ENCODE data around the gene UGT3A1.
A peak's percentile ranks its signal among the peaks of the same experiment; 100 is the strongest.
"Not testable (repeated sequence)": the region's sequence is repeated elsewhere in the genome, so short reads cannot be mapped to it uniquely, and the experiment has no call there.

UGT3A1 gene

DNA sequence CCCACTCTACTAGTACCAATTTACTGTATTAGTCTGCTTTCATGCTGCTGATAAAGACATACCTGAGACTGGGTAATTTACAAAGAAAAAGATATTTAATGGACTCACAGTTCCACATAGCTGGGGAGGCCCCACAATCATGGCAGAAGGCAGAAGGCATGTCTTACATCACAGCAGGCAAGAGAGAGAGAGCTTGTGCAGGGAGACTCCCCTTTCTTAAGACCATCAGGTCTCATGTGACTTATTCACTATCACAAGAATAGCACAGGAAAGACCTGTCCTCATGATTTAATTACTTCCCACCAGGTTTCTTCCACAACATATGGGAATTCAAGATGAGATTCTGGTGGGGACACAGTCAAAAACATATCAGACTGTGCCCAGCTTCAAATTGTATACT is 11.5 kb downstream of the UGT3A1 start:
- no peak for DNase-seq

DNA sequence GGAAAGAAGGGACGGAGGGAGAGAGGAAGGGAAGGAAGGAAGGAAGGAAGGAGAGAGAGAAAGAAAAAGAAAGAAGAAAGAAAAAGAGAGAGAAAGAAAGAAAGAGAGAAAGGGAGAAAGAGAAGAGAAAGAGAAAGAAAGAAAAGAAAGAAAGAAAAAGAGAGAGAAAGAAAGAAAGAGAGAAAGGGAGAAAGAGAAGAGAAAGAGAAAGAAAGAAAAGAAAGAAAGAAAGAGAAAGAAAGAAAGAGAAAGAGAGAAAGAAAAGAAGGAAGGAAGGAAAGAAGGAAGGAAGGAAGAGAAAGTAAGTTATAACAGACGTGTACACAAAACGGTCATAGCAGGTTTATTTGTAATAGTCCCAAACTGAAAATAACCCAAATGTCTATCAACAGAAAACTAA is 14.3 kb downstream of the UGT3A1 start:
- DNase-seq = not testable (repeated sequence)

DNA sequence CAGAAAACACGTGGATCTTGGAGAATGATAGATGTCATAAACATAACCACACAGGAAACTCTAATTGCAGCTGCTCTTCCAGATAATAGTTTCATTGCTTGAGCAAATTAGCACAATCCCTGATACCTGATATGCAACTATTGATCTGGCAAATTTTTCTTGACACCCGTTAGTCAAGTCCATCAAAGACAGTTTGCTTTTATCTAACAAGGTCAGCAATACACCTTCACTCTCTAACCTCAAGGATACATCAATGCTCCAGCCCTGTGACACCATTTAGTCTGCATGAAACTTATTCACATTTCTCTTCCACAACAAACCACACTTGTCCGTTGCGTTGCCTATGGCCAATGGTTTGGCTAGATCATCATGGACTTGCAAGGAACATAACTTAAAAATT is 16.6 kb downstream of the UGT3A1 start:
- no peak for DNase-seq

DNA sequence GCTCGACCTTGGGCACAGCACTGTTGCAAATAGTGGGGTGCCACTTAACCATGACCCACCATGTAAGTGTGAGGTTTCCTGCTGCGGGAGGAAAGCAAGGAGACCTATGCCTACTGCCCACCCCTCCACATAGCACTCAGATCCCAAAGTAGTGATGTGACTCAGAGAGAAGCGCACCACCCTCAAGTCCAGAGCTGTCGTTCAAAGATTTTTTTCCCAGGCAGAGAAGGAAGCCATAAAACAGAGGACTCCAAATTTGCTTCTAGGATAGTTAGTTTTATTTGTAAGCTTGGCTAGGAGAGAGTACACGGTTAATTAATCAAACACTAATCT is 19.3 kb downstream of the UGT3A1 start:
- no peak for DNase-seq

DNA sequence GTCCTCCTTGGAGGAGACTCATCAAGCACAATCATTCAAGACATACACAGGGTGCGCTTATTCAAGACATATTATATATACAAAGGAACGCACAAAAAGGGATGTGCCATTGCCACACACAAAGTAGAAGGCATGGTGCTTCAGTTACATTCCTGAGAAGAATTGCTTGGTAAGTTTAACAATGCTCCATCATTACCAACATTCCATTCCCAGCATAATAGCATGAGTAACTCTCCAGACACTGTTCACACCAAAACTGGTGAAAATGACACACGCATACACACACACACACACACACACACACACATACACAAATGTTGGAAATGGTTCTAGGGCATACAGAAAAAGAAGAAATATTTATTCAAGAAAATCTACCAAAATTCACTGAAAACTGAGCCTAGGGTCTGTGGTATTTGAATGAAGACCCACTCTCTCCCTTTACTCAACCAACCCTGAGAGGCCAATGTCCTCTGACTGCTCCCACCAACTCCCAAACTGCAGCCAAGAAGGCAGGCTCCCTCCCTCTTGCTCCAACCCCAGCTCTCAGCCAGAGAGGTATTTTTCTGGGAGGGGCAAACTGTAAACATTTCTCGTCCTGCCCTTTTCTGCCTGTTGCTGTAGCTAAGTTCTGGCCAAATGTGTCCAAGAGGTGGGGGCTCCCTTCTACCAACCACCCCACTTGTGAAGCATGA is 19.9 kb downstream of the UGT3A1 start:
- DNase-seq = no peak

DNA sequence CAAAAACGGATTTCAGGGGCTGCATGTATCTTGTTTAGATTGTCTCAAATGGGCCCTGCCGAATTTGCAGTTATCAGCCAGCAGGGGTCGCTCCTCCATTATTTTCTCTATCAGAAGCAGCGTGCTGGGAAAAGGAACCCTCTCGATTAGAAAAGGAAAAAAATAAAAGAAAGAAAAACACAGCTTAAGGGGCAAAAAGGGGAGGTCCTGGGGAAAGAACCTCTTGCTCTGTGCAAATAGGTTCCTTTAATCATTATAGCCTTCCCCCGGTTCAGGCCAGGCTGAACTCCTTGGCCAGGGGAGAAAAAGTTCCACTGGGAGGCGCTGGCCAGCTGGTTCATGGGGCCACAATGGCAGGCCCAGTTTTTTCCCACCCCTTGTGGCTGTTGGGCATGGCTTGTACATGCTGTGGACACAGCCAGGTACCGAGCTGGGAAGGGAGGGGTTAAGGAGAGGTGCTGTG is 27.8 kb downstream of the UGT3A1 start:
- no peak for DNase-seq

DNA sequence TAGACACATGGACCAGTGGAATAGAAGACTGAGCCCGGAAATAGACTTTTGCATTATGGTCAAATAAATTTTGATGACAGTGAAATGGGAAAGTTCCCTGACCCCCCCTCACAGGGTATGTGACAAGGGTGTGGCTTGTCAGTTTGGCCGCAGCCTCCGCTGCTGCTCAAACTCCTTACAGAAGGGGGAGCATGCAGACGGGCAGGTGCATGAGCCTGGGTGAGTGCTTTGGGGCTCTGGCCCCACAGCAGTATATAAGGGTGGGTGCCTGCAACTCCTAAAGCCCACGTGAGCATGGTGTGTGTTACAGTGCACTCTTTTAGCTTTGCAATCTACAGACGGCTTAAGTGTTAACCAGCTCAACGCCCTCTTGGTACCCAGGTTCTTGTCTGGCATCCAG is 30.9 kb downstream of the UGT3A1 start:
- no peak for DNase-seq

DNA sequence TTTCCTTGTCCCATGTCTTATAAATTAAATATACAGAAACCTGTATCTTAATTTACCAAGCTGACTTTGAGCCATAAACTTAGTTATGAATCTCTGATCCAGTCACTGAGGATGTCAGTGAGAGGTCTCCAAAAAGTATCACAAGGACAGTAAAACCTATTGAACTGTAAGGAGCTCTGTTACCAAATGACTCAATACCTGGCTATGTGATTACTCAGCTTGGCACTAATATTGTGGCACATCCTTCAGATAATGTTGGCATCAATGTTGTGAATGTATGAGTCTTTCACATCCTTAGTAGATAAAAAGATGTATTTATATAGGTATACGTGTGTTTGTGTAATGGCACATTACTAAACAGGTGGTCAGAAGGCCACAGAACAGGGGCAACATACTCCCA is 34.8 kb downstream of the UGT3A1 start:
- DNase-seq = no peak

DNA sequence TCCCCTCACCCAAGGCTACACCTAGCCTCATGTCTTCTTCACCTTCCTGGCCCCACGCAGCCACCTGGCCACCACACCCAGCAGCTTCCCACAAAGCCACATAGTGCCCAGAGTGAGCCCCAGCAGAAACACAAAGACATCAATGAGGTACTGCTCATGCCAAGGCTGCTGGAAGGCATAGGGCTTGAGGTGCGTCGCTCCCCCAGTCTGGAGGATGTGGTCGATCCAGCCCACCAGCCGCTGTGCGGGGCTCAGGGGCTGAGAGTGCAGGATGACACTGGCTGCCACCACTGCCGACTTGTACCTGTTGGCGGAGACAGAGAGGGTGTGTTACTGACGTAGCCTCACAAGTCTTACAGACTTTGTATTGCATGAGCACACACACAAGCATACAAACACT is 37.0 kb downstream of the UGT3A1 start:
- DNase-seq = no peak

DNA sequence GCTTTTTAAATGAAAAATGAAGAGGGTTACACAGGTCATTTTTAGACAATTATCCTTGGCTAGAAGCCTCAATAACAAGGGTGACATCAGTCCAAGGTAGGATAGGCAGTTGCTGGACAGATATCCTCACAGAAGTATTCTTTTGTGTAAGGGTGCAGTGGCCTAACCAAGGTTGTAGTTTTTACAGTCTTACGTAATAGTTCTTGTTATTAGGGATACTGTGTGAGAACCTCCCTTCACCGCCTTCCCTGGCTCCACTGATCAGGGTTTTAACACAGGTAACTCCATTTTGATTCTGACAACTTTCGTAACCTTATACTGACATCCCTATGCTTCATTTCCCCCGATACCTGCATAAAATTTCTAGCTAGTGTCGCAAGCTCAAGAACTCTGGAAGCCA is 44.1 kb downstream of the UGT3A1 start:
- DNase-seq = no peak

DNA sequence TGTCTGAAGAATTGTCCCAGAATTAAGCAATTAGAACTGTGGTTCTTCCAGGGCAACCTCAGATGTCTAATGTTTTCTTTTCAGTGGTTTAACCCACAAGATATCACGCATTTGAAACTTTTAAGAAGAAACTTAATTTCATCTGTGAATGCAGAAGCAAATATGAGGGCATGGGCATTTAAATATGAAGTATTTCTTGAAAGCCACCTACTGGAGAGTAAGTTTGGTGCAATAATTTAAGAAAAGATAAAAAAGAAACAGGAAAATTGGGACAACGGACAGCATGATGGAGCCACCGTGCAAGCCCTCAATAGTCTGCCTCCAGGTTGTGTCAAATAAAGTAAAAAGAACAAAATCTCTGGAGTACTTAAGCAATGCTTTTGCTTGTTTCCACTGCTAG is 51.6 kb downstream of the UGT3A1 start:
- DNase-seq = no peak

DNA sequence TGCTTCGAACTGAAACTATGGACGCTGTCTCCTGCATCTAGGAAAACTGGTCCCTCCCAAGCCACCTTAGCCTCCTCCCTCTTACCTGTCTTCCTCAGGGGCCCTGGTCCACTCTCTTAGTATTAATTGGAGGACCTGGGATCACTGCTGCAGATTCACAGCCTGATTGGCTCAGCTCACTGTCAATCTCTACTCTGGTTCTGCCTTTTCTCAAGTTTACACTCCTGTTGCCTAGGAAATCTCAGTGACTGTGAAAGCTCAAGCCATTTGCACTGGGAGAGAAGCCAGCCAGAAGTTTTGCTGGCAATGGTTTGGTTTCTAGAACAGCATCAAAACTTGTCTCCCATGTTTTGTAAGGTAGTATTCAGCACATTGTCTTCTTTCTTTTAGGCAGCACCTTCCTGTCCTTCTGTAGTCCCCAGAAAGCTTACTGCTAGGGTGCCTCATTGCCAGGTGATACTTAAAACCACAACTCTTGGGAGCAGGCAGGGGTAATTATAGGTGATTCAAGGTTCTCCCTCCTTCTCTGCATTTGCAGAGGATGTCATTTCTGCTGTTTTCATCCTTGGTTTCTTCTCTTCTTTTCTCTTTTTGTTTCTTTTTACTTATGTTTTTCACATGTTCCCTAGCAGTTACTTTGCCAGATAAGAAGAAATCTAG is 52.5 kb downstream of the UGT3A1 start, which contains the start of gene CAPSL:
TSS of gene CAPSL (minus strand) at position 55 of the 660 bp plus-strand sequence. CDS start 17,502 bp downstream, outside the sequence.
- no peak for DNase-seq

DNA sequence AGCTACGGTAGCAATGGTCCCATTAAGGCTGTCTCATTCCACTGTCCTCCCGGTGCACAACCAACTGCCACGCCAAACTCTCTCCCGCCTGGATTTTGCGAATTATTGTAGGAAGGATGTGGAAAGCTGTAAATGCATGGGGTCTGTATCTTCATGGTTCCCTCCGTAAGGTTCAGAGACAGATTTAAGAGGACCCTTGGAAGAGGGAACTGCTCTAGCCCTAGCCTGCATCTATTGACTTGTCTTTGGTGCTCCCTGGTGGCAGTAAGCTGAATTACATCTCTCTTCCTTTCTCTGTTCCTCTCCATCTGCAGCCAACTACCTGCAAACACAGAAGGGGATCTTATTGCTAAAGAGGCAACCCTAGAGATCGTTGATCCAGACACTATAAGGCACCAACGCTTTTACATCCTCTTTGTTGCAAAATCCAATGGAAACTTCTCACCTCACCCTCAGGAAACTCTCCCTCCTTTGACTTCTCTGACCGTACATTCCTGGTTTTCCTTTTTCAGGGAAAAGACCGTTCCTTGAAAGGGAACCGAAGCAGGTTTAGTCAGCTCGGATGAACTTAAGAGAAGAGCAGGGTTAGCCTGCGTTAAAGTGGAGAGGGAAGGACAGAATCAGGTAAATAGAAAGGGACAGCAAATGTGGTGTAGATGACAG is 64.7 kb downstream of the UGT3A1 start:
- peak; percentile 40 for DNase-seq

DNA sequence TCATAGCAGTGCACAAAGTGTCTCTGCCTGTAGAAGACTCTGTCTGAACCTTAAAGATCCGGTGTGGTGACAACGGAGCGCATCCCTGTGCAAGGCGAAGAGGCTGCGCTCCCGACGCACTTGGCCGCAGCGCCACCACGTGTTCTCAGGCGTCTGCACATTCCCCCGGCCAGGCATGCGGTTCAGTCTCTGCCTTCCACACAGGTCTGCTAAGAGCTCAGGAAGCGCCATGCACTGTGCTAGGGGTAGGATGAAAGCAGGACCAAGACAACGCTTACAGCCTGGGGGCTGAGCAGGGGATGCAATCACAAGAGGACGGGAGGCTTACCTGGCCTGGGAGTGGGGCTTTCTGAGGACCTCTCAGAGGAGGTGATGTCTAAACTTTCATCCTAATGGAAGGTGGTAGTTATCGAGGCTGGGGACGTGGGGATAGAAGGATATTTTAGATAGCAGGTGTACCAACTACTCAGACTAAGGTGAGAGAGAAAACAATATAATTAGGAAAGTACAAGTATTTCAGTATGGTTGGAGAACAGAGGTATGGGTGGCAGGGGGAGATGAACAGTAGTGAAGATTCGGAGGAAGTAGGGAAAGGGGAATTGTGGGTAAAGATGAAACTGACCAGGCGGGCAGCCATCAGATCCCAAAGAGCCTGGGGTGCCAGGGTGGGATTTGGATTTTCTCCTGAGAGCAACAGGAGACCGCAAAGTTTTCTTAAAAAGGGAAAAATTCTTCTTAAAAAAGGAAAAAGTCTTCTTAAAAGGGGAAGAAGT is 66.1 kb downstream of the UGT3A1 start:
- peak; percentile 83 for DNase-seq

DNA sequence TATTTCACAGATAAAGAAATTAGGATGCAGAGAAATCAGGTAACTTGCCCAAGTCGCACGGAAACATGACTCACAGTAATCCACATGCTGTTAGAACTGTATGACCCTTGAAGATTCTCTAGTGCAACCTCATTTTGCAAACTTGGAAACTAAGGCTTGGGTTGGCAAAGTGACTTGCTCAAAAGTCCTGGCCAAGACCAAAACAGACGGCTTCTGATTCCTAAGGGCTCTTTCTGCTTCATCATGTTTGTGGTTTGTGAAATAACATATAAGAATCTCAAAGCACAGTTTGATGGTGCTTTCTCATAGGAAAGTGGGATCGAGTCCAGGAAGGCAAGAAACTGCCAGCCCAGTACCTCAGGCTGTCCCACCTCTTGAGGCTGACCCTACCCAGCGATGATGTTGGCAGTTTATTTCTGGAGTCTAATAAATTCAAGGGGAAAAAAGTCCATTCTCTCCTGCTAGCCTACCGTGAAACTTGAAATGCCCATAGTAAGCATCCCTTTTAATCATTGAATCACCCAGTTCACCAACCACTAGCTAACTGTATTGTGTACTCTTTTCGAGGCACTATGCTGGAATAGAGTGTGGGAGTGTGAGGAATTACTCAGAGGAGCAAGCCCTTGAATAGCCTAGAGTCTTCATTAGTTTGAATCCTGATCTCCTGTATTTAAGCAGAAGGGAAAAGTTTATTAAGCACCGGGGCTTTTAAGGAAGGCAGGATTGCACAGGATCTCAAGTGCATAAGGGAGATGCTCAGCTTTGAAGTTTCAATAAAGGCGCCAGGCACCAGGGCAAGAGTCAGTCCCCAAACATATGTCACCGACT is 66.9 kb downstream of the UGT3A1 start:
- no peak for DNase-seq

DNA sequence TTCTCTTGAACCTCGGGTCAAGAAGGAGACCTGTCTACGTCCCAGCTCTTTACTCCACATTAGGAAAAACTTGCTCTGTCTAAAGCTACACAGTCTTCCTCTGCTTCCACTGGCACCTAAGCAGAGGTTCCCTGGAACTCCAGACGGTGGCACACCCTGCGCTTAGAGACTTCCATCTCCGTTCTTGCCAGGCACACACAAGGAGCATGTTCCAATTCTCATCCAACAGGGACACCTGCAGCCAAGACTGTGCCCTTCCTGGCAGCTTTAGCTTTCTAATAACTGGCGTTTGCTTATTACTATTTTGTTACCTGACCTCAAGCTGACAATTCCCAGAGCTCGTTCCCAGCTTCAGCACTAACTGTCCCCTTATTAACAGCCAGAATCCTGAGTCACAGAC is 68.7 kb downstream of the UGT3A1 start:
- DNase-seq = no peak

DNA sequence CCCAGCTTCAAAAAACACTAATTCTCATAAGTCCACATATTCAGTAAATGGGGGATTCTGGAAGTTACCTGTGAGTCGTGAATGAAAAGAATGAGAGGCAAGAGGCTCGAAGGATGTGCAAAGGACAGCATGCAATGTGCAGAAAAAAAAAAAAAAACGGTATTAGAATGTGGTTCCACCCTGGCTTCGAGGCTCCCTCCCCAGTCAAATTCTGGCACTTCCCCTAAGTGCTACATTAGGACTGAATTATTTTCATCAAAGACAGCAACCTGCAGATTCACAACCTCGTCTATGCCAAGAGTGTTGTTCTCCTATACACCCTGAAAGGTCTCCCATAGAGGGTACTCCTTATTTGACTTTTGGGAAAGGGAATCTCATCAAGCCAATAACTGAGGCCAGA is 69.3 kb downstream of the UGT3A1 start:
- DNase-seq = no peak

DNA sequence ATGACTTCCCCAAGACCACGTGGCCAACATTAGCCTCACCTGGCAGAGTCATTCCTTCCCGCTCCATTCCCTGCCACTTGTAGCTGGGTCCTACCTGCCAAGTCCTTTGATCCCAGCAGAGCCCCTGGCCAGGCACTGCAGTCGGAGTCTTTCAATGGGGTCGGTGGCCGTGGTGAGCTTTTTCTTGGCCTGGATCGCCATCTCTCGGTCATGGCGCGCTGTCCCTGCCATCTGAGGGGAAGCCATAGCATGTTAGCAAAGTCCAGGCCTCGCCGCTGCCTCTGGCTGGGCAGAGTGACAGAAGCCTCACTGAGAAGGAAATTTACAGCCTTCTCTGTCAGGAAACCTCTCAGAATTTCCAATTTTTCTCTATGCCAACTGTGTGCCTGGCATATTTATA is 70.3 kb downstream of the UGT3A1 start:
- DNase-seq = no peak

DNA sequence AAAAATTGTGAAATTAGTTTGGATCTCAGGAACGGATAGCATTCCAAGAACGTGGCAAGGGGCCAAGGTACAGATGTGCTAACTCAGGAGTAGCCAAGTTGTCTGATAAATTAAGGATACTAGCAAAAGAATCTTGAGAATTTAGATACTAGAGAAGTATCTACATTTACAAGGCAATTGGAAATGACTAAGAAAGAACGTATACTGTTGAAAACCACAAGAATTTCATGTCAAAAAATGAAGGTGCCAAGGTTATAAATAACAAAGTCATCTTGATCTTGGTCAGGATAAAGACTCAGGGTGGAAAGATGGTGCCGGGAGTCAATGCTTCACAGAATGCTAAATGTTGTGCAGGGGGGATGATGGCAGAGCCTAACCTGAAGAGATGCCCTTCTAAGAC is 72.0 kb downstream of the UGT3A1 start:
- no peak for DNase-seq

DNA sequence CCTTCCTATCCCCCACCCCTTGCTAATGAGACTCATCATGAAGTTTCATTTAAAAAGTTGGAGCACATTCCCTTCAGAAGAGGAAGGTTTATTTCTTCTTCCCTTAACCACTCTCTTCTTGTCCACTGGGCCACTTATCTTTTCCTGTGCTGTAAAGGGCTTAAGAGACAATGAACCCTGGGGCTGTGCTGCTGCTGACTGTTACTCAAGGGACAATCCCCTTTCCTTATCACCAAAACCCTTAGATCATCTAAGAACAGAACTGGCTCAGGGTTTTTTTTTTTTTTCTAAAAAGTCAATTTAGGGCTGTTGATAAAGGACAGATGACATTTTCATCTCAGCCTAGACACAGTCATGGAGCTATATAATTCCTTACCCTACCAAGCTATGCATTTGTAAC is 82.4 kb downstream of the UGT3A1 start:
- no peak for DNase-seq

DNA sequence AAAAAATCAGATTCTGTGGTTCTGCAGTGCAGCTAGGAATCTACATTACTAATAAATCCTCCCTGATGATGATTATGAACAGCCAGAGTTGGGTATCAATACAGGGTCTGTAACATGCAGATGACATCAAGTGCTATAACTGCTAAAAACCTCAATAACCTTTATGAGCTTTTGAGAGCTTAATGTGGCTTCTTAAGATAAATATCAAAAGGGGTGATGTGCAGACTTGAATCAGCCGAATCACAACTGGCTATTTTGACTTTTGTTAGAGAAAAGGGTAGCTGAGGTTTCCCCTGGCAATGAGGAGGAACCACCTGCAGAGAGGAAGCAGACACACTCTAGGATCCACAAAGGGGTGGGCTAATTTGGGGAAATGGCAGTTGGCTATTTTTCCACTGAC is 83.0 kb downstream of the UGT3A1 start:
- DNase-seq = no peak

DNA sequence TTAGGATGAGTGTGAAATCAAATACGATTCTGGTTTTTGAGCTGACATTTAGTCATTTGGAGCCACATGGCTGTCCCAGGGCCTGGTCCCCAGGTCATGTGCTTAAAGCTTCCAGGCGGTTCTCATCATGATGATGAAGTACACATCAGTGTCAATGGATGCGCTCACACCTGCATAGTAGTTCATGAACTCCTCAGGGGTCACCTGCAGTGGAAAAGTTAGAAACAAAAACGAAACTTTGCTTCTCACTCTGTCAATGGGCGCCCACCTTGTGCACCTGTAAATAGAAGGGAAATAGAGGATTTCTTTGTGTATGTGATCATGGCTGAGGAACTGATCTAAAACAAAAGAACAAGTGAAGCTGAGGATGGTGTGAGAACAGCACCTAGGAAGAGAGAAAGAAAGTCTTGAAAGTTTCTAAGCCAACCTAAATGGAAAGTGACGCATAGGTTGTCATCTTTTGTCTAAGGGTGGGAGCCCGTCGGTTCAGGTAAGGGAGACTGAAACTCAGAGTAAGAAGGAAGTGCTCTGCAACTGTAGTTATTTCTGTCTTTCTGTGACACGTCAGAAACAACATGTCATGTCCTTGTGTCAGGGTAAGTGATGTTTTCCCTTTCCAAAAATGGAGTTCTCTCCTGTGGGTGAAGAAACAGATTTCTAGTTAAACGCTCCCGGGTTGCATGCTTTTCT is 86.6 kb downstream of the UGT3A1 start:
- no peak for DNase-seq
